Suprapubic skin (tissue), 4 donors: Measurements from ENCODE around the gene RNF32.

ENCODE experiments used
- CTCF ChIP-seq, 2 donors: fragments of 200-600 bp in 1 of 2; fragments of 450-650 bp in 1 of 2; sonication (generic) in 1 of 2; IDR thresholded peaks; one replicate each; pipeline ENCODE4 v1.5.1; 2016 to 2019; ENCODE audit warnings: antibody characterized with exemption in 2 of 2, mild to moderate bottlenecking in 1 of 2, moderate library complexity in 1 of 2
- POLR2A ChIP-seq, 2 donors: fragments of 450-650 bp; IDR thresholded peaks; one replicate each; pipeline ENCODE4 v1.6.1; 2017; ENCODE audit warnings: antibody characterized with exemption in 2 of 2, mild to moderate bottlenecking in 2 of 2, moderate library complexity in 2 of 2
- POLR2AphosphoS5 ChIP-seq, 3 donors: sonication (generic); formaldehyde crosslinking; IDR thresholded peaks; one replicate each; pipeline ENCODE4 v1.6.1; 2017; ENCODE audit warnings: antibody characterized with exemption in 3 of 3

GRCh38 chr7:156666368-156667109, 26.0 kb downstream of the RNF32 start:
- TF ChIP-seq POLR2A (IDR thresholded peaks at IDR 0.05) (no peak), CTCF (IDR thresholded peaks at IDR 0.05) (no peak), POLR2AphosphoS5 (IDR thresholded peaks at IDR 0.05) (no peak)
